Right hindlimb (tissue), 1 donor: ENCODE results near the gene MAGI2.
"Not testable (repeated sequence)": the region's sequence is repeated elsewhere in the genome, so short reads cannot be mapped to it uniquely, and the experiment has no call there.

ENCODE experiments used
- DNase-seq: peaks from one replicate; pipeline ENCODE4 v3.0.0-alpha.2; 2018

The MAGI2 gene

DNA sequence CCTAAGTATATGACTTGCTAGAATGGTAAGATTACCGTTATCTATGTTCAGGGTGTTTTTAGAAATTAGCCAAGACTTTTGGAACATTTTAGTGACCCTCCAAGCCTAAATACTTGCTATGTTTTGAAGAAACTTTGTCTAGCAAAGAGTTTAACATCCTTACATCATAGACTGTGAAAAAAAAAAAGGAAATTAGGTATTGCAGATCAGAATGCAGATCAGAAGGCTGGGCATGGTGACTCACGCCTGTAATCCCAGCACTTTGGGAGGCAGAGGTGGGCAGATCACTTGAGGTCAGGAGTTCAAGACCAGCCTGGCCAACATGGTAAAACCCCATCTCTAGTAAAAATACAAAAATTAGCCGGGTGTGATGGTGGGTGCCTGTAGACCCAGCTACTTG is 10.7 kb downstream of the MAGI2 start:
- not testable (repeated sequence) for DNase-seq

DNA sequence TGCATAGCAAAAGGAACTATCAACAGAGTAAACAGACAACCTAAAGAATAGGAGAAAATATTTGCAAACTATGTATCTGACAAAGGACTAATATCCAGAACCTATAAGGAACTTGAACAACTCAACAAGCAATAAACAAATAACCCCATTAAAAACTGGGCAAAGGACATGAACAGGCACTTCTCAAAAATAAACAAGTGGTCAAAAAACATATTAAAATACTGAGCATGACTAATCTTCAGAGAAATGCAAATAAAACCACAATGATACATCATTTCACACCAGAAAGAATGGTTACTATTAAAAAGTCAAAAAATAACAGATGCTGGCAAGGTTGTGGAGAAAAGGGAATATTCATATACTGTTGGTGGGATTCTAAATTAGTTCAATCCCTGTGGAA is 17.1 kb downstream of the MAGI2 start:
- no peak for DNase-seq

DNA sequence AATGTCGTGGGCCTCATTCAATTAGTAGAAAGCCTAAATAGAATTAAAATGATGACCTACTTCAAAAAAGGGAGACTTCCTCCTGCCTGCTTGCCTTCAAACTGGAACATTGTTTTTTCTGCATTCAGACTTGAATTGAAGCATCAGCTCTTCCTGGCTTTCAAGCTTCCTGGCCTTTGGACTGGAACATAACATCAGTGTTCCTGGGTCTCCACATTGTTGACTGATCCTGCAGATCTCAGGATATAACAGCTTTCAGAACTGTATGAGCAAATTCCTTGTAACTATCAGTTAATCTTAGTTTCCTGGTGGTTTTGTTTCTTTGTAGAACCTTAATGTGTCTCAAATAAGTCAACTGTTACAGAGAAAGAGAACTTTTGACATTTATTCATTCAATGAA is 18.6 kb downstream of the MAGI2 start:
- DNase-seq = no peak

DNA sequence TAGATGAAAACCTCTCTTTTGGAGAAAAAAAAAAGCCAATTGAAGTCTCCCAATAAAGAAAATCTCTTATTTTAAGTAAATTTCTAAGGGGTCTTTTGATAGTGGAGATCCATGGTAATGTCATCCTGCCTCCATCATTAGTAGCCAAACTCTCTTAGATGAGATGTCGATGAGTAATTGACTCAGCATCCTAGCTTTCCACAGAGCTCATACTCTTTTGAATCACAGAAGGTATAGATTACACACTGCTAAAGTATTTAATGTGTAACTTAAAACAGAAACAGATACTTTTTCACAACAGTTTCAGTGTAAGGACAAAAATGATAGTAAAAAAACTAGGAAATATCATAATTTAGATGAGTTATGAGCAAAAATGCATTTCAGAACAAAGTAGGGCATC is 19.4 kb downstream of the MAGI2 start:
- DNase-seq = no peak

DNA sequence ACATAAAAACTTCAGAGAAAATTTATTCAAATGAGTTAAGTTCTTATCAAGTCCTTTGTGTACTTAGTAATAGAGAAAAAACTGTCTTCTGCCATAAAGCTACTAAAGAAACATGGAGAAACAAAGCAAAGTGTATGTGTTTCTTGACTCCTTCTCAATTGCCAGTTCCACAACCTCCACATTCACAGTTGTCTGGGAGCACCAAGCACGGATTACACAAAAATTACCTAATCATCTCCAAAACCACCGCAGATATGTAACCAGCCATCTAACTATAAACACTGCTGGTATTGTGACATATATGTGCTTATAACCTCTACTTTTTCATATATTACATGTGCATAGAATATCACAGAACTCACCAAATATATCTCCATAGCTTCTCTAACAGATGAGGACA is 23.1 kb downstream of the MAGI2 start:
- no peak for DNase-seq

DNA sequence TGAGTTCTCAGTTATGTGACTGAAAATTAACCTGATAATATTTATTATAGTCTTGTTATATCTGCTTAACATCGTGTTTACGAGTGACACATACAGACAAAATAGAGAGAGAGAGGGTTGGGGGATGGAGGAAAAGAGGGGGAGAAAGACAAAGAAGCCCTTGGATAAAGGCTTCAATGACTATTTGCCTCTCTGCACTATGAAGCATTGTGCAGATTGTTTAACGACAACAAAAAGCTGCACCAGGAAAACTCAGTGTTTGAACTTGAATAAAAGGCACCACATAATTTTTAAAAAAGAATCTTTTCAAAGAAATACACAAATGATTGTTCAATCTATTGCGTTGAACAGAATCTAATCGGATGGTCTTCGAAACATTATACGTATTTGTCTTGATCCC is 27.8 kb downstream of the MAGI2 start:
- no peak for DNase-seq

DNA sequence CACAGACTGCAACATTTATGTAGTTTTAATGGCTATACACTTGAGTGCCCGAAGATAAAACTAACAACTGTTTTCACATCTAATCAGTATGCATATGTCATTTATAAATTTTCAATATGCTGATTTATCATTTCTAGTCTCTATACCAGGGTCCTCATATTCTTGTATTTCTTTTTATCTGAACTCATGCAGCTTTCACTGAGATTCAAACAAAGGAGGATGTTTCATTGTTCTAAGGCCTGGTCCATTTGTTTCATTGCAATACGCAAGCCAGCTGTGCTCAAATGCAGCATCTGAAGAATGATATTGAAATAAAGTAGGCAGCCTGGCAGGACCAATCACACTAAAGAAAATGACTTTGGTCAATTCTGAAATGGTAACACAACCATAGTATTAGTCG is 31.7 kb downstream of the MAGI2 start:
- DNase-seq = no peak

DNA sequence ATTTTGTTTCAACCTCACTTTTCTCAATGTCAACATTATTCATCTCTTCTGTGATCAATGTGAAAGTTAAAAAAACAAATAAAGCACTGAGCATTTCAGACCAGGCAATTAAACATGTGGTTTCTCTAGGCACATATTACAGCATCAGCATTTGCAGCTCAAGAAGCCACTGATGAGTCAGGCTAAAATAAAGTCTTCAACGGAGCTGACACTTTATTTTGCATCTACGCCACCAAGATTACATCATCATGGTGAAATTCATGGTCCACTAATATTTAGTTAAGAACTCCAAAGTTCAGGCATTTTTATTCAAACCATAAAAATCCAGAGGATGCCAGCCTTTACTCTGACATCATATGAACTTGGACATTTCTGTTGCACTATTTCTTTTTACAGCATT is 33.0 kb downstream of the MAGI2 start:
- no peak for DNase-seq

DNA sequence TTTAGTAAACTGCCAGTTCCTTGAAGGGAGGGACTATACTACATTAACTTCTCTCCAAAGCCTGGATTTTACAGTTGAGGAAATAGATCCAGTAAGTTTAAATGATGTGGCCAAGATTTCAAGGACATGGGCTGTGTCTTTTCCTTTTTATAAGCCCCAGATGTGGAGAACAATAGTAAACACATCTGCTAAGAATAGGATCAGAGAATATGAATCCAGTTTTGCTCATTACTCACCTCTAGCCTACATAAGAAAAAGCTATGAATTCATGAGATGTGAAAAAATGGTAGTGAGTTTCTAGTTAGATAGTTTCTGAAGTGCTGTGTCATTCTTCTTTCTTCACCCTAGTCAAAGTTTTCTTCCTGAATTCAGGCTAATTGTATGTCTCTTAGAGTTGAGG is 38.6 kb downstream of the MAGI2 start:
- DNase-seq = no peak

DNA sequence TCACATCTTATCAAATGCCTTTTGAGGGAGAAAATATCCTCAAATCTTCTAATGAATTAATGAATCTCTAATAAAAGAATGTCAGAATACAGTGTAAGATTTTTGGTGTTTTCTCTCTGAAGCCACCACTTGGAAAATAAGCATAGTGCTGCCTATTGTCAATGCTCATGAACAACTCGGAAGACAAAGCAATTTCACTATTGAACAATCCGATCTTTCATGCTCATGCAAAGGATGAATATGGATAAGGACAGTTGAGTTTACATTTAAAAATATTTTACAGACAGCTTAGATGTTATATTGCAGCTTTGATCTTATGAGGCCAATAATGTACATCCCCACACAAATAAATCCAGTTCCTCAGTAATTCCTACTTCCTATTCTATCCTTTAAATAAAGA is 40.6 kb downstream of the MAGI2 start:
- DNase-seq = no peak

DNA sequence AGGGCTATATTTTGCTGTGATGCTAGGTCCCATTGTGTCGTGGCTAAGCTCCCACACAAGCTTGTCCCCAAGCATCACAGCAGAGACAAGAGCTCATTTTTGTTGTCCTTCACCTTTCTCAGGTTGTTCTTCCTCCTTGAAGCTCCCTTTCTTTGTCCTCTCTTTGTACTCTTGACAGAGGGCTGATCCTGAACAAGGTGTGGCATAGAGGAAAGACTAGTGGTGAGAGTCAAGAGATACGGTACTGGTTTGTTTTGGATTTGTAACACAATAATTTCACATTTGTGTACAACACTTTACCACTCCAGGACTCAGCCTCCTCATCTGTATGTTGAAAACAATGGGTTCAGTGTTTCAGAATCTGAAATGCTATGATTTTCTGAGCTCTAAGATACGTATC is 41.0 kb downstream of the MAGI2 start:
- DNase-seq = no peak

DNA sequence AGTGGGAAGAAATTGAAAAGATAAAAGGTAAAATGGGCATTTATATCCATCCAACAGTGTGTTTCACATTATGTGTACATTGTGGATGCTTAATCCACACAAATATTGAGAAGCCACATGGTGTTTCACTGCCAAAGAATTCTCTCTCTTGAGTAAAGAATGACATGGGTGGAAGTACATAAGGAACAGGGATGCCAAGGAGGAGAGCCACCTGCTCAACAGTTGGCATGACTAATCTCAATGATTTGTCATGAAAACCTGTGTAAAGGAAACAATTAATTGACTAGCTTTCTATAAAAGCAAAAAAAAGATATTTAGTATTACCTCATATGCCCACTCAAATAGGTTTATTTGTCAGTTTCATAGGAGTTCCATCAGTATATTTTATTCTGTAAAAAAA is 43.1 kb downstream of the MAGI2 start:
- DNase-seq = no peak

DNA sequence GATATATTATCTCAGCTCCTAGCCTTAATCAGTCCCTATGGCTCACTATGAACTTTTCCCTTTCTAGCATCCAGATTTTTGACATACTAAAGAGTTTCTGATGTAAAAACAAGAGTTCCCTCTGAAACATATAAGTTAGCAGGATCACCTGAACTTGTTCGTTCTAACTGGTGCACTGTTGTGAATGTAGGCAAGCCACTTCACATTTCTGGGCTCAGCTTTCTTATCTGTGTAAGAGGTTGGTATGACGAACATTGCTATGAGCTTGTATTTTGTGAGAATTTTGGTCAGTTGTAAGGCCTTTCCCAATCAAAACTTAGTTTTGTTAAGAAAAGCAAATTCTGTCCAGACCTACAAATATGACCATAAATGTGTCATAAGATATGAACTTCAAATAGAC is 46.1 kb downstream of the MAGI2 start:
- DNase-seq = no peak

DNA sequence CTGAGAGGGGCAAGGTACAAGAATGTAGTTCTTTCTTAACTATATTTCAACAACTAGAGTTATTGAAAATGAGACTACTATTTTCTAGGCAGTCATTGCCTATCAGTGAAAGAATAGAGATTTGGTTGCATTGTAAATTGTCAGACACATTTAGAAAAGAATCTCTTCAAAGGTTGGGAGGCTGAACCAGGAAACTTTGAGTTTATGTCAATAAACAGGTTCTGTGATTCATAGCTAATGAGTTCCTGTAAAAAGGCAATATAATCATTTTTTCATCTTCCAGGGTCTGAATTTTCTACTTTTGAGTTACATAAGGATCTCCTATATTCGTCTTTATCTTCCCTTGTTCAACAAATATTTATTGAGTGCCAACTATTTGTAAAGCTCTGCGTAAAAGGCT is 47.1 kb downstream of the MAGI2 start:
- no peak for DNase-seq

DNA sequence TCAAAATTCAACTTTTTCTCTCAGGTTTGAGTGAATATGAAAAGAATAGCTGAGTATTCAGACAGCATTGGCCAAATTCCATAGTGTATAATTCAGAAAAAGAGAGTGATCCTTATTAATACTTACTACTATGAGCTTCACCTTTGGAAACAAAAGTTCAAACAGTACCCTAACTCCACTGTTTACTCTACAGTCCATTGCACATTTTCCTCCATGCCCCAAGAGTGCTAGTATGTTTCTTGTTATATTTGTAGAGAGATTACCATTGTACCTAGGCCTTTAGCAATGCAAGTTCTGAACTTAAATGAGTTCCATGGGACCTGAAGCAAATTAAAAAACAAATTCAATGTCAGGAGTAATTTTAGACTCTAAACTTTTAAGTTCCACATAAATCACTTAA is 48.1 kb downstream of the MAGI2 start:
- DNase-seq = no peak

DNA sequence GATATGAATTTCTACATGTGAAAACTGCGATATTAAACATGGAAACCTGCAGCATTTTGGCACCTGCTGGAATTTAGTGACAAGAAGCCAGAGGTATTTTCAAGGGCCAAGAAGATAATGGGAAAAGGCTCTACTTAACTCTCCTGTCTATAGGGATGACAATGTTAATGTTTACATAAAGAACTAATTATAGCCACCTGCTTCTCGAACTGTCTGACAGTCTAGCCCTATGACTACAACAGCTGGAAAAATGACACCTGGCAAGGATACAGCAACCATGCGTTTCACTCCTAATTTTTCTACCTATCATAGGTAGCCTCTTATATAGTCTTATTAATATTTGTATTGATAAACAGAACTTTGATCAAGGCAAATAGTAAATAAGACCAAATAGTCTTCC is 49.6 kb downstream of the MAGI2 start:
- no peak for DNase-seq

DNA sequence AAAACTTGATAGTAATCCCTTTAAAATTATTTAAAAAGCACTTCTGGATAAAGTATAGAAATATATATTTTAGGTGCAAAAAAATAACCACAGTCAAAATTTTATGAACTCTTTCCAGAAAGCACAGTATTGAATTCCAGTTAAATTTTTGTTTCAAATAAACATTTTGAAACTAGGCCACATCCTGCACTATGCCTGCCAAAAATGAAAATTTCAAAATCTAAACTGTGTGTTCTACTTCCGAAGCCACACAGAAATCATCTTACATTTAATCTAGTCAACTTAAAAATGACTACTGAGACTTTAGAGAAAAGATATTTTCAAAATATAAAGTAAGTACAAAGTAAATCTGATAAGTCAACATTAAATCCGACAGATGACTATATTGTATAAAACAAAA is 50.0 kb downstream of the MAGI2 start:
- DNase-seq = no peak

DNA sequence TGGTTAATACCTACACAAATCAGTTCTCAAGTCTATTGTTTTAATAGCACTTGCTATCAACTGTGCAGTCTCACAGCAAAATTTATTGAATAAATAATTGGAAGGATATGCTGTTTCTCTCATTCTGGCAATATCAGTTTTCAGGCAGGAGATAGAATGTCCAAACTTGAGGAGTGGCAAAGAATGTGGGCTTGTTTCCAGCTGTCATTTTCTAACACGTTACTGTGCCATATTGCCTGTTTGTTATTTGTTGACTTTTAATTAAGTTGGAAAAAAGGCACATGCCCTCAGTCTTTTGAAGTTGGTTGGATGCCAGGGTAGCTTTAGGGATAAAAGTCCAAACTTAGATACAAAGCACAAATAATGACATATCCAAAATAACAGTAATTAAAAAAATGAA is 52.2 kb downstream of the MAGI2 start:
- DNase-seq = no peak

DNA sequence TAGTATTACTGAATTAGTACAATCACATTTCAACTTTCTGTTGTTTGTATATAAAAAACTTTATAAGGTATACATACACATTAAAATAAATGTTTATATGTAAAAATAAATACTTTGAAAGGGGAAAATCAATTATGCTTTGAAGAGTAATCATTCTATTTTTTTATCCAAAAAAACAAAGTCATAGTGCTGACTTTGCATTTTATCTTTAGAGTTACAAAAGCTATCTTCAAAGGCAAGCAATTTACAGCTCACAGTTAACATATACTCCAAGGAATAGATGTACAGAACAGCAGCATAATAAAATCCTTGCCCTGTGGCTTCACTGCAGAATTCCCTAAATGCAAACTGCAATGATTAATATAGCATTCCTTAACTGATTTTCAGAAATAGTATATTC is 53.2 kb downstream of the MAGI2 start:
- no peak for DNase-seq

DNA sequence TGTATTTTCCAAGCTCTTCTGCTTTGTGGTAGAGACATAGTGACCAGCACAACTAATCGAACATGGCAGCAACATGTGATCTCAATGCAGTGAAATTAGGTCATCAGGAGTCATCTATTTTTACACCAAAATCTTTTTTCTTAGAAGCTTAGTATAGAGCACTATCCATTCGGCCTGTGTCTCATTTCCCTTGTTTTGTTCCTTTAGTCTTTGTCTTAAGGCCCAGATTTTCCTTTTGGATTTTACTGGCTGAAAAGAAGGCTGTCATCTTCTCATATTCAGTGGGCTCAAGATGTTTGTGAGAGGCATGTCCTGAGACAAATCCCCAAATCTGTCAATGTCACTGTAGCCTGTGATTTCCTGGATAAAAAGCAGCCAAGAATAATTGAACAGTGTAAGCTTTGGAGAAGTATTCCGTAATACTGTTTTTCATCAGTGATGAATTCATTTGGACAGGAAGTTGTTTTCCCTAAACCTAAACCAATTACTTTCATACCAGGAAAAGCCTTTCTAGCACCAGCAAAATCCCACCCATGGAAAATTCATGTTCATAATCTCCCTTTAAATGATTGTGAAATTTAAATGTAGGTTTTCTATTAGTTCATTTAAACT is 55.2 kb downstream of the MAGI2 start:
- no peak for DNase-seq

DNA sequence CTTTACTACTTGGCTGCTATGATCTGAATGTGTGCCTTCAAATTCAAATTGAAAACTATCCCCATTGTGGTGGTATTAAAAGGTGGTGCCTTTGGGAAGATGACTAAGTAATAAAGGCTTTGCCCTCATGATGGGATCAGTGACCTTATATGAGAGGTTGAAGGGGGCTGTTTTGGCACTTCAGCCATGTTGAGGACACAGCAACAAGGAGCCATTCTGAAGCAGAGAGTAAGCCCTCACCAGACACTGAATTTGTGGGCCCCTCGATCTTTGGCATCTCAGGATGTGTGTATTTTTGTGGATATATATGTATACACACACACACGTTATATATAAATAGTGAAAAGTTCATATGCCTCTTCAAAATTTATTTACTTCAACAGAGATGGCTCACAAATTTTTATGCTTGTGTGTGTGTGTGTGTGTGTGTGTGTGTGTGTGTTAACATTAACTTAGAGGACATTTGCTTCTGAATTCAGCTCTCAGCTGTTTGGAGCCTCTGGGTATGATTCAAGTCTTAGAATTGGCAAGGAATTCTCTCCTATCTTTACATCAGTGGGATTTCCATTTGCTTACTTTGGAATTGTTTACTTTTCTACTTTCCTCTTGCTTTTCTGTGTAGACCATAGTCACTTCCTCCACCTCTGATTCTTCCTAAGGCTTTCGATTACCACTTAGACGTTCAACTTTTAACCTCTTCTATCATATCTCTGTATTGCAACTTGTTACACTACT is 66.6 kb downstream of the MAGI2 start:
- no peak for DNase-seq

DNA sequence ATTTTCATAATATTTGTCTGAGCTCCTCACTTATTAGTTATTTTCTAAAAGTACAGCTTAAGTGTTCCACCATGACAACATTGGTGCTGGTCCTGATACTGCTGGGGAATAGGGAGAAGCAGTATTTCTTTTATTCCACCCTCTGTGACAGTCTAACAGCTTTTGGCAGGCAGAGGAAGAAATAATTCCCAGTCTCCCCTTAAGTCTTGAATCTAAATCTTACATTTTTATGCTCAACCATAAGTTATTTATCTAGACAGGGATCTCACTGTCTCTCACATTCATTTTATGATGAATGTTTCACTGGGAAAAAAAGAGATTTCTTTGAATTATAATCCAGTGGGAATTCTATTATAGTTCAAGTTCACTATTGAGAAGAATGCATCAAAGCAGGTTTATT is 71.5 kb downstream of the MAGI2 start:
- DNase-seq = no peak

DNA sequence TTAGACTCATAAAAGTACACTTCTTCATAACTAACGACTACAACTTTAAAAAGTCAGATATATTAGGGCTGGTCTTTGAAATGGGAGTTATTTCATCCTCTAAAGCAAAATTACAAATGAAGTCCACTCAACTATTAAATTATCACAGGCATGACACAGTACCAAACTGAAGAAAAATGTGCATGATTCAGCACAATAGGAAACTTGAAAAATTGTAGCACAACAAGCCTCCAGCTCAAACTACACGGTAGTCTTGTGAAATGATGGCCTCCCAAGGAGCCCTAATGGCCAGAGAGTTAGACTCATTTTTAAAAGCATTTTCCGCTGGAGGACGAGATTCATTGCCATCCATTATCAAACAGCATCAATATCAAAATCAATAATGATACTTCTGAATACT is 76.4 kb downstream of the MAGI2 start:
- no peak for DNase-seq

DNA sequence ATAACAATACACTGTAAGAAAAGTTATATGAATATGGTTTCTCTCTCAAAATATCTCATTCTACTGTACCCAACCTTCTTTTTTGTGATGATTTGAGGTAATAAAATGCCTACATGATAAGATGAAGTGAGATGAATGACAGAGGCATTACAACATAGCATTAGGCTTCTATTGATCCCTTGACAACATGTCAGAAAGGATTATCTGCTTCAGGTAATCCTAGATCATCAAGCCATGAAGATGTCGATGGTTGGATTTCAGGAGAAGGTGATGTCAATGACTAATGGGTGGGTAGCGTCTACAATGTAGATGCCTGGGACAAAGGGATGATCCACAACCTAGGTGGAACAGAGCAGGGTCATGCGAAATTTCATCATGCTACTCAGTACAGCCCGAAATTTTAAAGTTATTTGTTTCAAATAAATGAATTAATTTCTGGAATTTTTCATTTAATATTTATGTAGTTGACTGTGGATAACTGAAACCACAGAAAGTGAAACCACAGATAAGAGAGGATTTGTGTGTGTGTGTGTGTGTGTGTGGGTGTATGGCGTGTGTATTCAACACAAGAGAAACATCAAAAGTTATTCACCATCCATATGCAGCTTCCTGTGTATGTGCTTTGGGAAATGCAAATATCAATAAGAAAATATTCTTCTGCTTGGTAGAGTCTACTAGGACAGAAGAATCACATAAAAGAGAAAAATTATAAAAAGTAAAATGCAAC is 77.0 kb downstream of the MAGI2 start:
- no peak for DNase-seq

DNA sequence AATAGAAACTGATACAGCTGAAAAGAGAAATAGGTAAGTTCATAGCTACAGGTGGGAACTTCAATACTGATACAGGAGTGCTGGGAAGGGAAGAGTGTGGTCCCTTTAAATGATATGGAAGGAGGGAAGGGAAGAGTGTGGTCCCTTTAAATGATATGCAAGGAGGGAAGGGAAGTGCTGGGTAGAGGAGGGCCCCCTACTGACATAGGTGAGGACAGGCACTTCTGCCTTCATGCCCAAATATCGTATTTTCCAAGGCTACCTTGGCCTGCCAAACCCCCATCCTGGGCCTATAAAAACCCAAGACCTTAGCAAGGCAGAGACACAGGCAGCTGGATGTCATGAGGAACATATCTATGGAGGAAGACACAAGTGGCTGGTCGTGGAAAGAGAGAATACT is 92.3 kb downstream of the MAGI2 start:
- DNase-seq = no peak
